ENCODE measurements around the gene RFTN1.

Gene RFTN1

DNA sequence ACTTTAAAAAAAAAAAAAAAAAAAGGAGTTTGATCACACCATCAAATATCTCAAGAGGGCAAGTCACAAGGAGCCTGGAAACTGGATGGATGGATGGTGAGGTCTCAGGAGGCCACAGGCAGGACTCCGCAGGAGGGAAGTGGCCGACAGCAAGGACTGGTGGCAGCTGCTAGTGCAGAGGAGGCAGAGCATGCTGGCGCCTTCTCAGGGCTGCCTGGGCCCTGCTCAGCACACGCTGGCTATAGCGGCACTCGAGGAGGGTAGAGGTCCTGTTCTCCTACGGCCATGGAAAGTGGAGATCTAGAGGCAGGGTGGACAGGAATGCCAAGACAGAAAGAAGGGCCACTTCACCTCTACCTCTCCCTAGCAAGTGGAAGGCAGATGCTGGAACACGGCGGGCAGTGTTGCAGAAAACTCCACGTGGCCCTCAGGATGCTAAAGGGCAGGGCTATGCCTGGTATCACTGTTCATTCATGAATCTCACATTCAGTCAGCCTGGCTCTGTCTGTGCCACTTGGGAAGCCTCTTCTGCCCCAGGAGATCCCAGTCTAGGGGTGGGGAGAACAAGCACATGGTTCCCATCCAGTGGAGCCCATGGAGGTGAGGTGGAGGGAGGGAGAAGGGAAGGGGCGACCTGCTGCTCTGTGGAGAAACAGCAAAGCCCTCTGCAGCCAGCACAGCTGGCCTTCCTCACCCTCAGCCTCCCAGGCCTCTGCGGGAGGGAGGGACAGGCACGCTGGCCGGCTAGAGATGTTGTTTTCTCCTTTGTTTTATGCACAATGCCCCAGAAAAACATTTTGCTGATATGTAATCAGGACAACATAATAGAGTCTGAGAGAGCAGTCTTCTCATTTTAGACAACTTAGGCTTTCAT lies 177.5 kb downstream of the RFTN1 start:
- peaks cover 37% of the 10 kb centered on the region for H3K36me3 Mint-ChIP-seq

DNA sequence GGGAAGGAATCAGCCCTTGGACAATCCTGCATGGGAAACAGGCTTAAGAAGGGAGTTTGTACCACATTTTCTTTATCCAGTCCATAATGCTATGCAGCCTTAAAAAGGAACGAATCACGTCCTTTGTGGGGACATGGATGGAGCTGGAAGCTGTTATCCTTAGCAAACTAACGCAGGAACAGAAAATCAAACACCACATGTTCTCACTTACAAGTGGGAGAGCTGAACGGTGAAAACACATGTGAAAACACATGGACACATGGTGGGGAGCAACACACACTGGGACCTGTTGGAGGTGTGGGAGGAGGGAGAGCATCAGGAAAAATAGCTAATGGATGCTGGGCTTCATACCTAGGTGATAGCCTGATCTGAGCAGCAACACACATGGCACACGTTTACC lies 178.2 kb downstream of the RFTN1 start:
- Mint-ChIP-seq H3K27ac (peak overlapping the region; percentile 94), H3K36me3 (peaks cover 39% of the 10 kb centered on the region), H3K27me3 (no peaks in the 10 kb centered on the region), H3K9me3 (peaks cover 13% of the 10 kb centered on the region), H3K4me1 (peaks cover 72% of the 10 kb centered on the region), H3K4me3 (no peak overlapping the region)

More for the DNA sequence above, 177.5 kb downstream of the RFTN1 start:
- Mint-ChIP-seq H3K4me3 (no peak overlapping the region), H3K9me3 (peaks cover 13% of the 10 kb centered on the region), H3K4me1 (peaks cover 79% of the 10 kb centered on the region), H3K27ac (peak overlapping the region; percentile 41), H3K27me3 (no peaks in the 10 kb centered on the region)

DNA sequence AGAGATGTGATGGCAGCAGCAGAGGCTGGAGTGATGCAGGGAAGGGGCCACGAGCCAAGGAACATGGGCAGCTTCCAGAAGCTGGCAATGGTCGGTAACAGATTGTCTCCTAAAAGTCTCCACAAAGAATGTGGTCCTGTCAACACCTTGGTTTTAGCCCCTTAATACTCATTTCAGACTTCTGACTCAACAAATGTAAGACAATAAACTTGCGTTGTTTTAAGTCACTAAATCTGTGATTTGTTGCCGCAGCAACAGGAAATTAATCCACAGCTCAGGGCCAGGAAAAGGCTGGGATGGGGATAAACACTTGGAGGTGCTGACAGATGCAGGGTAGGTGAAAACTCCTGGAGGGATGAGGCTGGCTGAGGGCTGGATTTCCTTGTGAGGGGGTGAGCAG lies 178.6 kb downstream of the RFTN1 start:
- Mint-ChIP-seq H3K27ac (peak overlapping the region; percentile 94), H3K9me3 (peaks cover 13% of the 10 kb centered on the region), H3K27me3 (no peaks in the 10 kb centered on the region), H3K4me1 (peaks cover 68% of the 10 kb centered on the region), H3K36me3 (peaks cover 40% of the 10 kb centered on the region), H3K4me3 (peak overlapping the region; percentile 12)

DNA sequence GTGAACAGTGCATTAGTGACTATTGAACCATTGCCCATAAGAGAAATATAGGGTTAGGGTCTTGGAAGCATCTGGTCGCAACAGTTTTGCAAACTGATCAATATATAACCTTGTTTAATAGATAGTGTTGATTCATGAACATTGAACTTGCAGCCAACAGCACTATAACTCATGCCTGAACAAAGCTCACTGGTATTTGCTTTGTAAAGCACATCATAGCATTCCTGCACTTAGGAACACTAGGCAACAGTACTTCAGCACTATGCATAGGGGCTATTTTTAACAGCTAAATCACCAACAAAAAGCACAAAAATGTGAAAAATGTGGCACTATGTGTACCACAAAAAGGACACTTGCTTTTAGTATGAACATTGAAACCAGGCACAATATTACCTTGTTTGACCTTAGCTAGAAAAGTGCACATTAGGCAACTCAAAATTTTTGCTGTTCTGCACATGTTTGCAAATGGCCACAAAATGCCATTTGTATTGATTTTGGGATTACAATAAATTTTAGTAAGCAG lies 180.5 kb downstream of the RFTN1 start:
- H3K27me3 Mint-ChIP-seq, result no peaks in the 10 kb centered on the region
- H3K9me3 Mint-ChIP-seq, result peaks cover 13% of the 10 kb centered on the region

DNA sequence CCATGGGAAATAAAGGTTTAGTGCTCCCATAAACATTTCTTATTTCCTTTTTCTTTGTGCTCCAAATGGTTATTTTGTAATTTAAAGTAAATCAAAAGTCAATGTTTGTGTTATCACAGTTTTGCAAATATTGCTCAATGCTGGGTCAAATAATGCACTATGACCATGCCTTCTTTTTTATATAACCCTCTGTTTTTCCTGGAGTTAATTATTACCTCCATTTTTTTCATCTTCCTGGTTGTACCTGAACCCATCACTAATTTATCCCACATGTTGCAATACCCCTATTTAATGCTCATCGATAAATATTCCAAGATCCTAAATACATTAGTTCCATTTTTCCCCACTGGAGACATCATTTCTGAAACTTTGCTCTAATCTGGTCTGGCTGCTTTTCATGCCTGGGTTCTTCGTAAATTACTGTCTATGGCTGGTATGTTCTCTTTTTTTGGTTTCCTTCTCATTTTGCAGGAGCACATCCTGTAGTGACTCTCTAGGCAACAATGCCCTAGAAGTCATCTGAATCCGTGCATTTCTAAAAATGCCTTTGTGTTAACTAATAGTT lies 182.1 kb downstream of the RFTN1 start:
- Mint-ChIP-seq H3K4me3 (no peak overlapping the region), H3K36me3 (peaks cover 46% of the 10 kb centered on the region), H3K9me3 (peaks cover 13% of the 10 kb centered on the region), H3K27me3 (no peaks in the 10 kb centered on the region), H3K27ac (peak overlapping the region; percentile 86), H3K4me1 (peaks cover 44% of the 10 kb centered on the region)

More for the DNA sequence above, 180.5 kb downstream of the RFTN1 start:
- peaks cover 44% of the 10 kb centered on the region for H3K36me3 Mint-ChIP-seq
- peak overlapping the region; percentile 86 for H3K27ac Mint-ChIP-seq
- no peak overlapping the region for H3K4me3 Mint-ChIP-seq
- peaks cover 49% of the 10 kb centered on the region for H3K4me1 Mint-ChIP-seq

DNA sequence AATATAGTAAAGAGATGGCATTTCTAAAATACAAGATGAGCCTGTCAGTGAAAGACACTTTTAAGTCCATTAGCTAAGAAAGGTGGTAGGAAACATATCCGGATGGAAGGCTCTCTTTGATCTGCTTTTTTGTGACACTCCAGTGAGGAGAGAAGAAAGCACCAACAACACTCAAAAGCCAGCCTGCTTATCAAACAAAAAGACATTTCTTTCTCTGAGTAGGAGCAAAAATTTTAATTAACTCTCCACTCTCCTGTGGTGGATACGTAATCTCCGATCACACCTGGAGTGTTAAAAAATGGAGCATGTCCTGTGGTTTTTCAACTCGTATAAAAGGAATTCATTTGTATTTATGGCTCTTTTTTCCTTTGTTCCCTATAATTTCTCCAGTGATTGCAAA lies 183.1 kb downstream of the RFTN1 start:
- Mint-ChIP-seq H3K27ac (peak overlapping the region; percentile 51), H3K36me3 (peaks cover 45% of the 10 kb centered on the region), H3K9me3 (peaks cover 13% of the 10 kb centered on the region), H3K4me1 (peaks cover 39% of the 10 kb centered on the region), H3K27me3 (no peaks in the 10 kb centered on the region), H3K4me3 (no peak overlapping the region)

DNA sequence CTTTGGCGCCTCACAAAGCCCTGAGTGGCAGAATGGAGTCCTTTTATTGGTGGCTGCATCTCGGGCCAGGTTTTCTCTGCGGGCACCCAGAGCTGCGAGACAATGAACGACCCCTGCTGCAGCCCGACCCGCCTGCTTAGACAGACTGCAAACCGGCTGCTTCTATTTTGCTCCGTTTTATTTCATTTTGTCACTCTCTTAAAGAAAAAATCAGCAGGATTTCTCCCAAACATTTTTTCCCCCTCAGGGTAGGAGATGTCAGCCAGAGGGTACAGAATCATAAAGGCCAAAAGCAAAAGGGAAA lies 183.7 kb downstream of the RFTN1 start:
- H3K27ac Mint-ChIP-seq, result peak overlapping the region; percentile 23

DNA sequence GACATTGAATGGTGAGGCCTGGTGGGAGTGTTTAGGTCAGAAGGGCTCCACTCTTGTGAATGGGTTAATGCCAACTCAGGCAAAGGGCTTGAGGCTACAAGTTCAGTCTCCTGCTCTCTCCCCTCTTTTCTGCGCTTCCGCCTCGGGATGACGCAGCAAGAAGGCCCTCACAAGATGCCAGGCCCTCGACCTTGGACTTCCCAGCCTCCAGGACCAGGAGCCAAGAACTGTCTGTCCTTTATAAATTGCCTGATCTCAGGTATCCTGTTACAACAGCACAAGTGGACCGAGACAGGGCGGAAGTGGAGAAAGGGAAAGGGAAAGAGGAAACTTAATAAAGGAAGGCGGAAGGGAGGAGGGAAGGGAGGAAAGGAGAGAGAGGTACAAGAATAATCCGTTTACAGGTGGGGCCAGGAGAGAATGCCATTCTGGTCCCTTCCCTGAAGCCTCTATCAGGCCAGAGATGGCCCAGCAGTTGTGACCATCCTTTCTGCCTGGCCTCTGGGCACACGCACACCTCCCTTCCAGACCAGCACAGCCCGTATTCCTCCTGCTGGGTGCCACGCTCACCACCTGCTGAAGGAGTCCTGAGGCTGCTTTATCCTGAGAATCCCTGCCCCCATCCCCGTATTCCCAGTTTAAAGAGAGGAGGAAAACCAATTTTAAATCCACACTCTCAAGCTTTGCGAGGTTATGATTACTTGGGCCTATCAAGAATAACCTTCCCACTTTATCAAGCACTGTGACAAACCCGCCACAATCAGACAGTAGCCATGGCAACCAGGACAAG lies 184.3 kb downstream of the RFTN1 start:
- peaks cover 40% of the 10 kb centered on the region for H3K36me3 Mint-ChIP-seq
- H3K4me3 Mint-ChIP-seq, result no peak overlapping the region
- peaks cover 28% of the 10 kb centered on the region for H3K4me1 Mint-ChIP-seq
- H3K27ac Mint-ChIP-seq, result peak overlapping the region; percentile 86
- peaks cover 13% of the 10 kb centered on the region for H3K9me3 Mint-ChIP-seq
- no peaks in the 10 kb centered on the region for H3K27me3 Mint-ChIP-seq

More for the DNA sequence above, 183.7 kb downstream of the RFTN1 start:
- H3K27me3 Mint-ChIP-seq, result no peaks in the 10 kb centered on the region
- peaks cover 44% of the 10 kb centered on the region for H3K36me3 Mint-ChIP-seq
- peaks cover 13% of the 10 kb centered on the region for H3K9me3 Mint-ChIP-seq
- no peak overlapping the region for H3K4me3 Mint-ChIP-seq
- peaks cover 33% of the 10 kb centered on the region for H3K4me1 Mint-ChIP-seq

DNA sequence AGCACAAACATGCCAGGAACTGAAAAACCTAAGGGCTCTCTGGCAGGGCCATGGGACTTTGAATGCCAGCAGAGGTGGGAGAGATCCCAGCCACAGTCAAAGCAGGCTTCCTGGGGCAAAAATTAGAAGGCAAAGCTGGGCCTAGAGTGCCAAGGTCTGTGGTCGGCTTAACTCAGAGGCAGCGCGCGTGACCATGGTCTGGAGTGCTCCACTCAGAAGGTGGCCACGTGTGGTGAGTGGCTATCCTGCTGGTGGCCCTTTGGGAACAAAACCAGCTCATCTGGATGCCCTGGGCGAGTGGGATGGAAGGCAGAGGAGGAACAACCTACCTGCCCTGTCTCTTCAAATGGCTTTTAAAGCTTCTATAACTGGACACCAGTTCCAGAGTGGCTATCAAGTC lies 185.4 kb downstream of the RFTN1 start:
- peaks cover 13% of the 10 kb centered on the region for H3K9me3 Mint-ChIP-seq
- peaks cover 31% of the 10 kb centered on the region for H3K4me1 Mint-ChIP-seq
- H3K4me3 Mint-ChIP-seq, result no peak overlapping the region
- H3K36me3 Mint-ChIP-seq, result peaks cover 38% of the 10 kb centered on the region
- peak overlapping the region; percentile 68 for H3K27ac Mint-ChIP-seq
- no peaks in the 10 kb centered on the region for H3K27me3 Mint-ChIP-seq

DNA sequence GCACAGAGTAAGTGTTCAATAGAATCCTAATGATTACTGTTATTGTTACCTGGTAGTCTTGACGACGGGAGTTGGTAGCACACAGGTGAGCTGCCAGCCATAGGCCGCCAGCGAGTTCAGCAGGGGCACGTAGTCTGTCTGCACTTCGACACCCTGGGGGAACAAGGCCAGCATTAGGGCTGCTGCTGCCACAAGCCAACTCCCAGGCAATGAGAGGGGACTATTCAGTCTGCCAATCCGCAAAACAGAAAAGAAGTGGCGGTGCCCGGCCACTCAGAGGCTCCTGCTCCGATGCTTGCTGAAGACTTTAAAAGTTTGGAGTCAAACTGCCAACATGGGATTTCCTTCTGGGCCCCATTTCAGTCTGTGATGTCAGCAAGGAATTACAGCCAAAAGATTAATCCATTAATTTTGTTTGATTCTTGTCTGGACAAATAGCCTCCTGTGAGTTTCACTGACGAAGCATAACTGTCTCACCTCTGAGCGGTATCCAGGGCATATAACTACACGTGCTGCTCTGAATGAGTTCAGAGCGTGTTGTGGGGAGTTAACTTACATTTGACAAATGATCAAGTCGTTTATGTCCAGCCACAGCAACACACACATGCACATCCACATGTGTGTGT lies 186.7 kb downstream of the RFTN1 start:
- Mint-ChIP-seq H3K4me3 (no peak overlapping the region), H3K27ac (peak overlapping the region; percentile 23), H3K27me3 (no peaks in the 10 kb centered on the region), H3K4me1 (peaks cover 20% of the 10 kb centered on the region), H3K9me3 (peaks cover 6% of the 10 kb centered on the region), H3K36me3 (peaks cover 27% of the 10 kb centered on the region)

DNA sequence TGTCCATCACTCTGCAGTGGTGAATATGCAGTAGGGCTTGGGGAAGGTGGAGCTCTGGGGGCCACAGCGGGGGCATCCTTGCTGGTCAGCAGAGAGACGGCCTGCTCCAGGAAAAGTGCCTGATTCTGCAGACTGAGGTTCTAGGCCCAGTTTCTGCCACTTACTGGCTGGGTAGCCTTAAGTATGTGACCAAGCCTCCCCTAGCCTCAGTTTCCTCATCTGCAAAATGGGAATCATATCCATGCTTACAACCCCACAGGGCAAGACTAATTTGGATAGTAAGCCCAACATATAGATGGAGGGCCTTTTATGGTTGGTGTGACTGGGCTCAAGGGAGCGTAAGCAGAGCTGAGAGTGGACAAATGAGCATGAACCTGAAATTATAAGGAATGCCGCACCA lies 187.6 kb downstream of the RFTN1 start:
- Mint-ChIP-seq H3K4me1 (peaks cover 24% of the 10 kb centered on the region), H3K27ac (no peak overlapping the region), H3K27me3 (no peaks in the 10 kb centered on the region), H3K4me3 (no peak overlapping the region), H3K36me3 (peaks cover 21% of the 10 kb centered on the region), H3K9me3 (no peaks in the 10 kb centered on the region)

DNA sequence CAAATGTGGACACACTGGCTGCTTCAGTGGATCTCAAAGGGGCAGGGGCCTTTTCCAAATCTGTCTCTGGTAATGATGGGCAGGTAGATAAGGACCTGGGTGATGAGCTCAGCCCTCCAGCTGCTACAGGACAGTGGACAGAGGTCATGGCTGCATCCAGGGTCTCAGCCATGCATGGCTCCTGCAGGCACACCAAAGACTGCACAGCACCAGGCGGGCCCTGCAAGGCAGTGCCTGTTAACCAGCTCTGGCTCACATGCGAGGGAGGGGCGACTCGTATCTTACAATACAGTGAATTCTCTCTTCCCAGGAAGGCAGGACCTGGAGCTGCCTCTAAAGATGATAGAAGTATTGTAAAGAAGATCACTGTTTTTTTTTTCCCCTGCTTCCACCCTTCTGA lies 189.8 kb downstream of the RFTN1 start:
- Mint-ChIP-seq H3K36me3 (peaks cover 13% of the 10 kb centered on the region), H3K4me1 (peaks cover 44% of the 10 kb centered on the region), H3K9me3 (no peaks in the 10 kb centered on the region), H3K27ac (no peak overlapping the region), H3K4me3 (no peak overlapping the region), H3K27me3 (no peaks in the 10 kb centered on the region)

DNA sequence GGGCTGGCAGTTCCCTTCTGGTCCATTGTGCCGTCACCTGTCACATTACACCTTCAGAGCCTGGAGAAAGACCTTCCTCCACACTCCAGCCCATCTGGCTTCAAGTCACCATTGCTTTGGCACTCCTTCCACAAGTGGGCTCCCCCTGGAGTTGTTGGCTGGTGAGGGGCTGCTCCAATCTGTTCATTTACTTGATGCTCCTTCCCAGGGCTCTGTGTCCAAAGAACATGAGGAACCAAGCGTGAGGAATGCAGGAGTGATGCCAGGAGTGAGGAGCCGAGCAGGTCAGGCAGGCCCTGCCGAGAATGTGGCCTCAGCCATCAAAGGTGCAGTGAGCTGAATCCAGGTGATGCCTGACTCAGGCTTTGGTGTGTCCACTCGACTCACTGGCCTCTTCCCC lies 191.3 kb downstream of the RFTN1 start:
- H3K9me3 Mint-ChIP-seq, result no peaks in the 10 kb centered on the region
- H3K36me3 Mint-ChIP-seq, result peaks cover 13% of the 10 kb centered on the region
- peaks cover 54% of the 10 kb centered on the region for H3K4me1 Mint-ChIP-seq
- no peaks in the 10 kb centered on the region for H3K27me3 Mint-ChIP-seq
- peak overlapping the region; percentile 59 for H3K27ac Mint-ChIP-seq
- H3K4me3 Mint-ChIP-seq, result no peak overlapping the region

DNA sequence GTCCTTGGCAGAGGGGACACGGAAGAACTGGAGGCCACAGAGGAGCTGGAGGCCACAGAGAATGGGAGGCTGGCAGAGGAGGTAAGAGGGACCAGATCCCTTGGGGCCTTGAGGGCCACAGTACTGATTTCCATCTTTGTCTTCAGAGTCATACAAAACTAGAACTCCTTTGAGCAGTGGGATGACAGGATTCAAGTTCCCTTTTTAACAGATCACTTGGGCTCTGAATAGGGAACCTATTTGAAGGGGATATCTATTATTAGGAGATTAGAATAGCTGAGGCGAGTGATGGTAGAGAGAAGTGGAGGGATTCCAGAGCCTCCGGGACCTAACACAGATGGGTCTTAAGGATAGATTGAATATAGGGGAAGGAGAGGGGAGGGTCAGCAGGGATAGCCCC lies 192.8 kb downstream of the RFTN1 start:
- Mint-ChIP-seq H3K36me3 (peaks cover 22% of the 10 kb centered on the region), H3K9me3 (no peaks in the 10 kb centered on the region), H3K27me3 (no peaks in the 10 kb centered on the region), H3K4me1 (peaks cover 63% of the 10 kb centered on the region), H3K27ac (peak overlapping the region; percentile 91), H3K4me3 (no peak overlapping the region)

DNA sequence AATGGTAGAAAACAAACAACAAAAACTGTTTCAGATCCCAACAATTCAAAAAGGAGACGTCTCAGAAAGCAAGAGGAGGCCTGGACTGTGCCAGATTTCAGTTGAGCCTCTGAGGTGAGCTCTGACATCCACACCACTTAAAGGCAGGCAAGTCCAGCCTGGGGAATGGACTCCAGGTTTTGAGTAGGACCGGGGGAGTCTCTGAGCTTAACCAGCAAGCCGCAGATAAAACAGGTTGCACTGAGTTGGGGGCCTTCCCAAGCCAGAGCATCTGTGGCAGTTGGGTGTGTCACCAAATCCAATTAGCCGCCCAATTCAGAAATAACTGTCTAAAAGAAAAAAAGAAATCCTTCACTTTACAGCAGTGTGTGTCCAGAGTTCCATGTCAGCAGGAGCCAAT lies 193.8 kb downstream of the RFTN1 start:
- Mint-ChIP-seq H3K27me3 (no peaks in the 10 kb centered on the region), H3K36me3 (peaks cover 22% of the 10 kb centered on the region), H3K9me3 (no peaks in the 10 kb centered on the region), H3K4me3 (no peak overlapping the region), H3K4me1 (peaks cover 73% of the 10 kb centered on the region), H3K27ac (peak overlapping the region; percentile 91)

Data from activated naive CD4-positive, alpha-beta T cell treated with anti-CD3 and anti-CD28 coated beads, Interleukin-2, amount 50 U/mL, for 24 hours (primary cell).